ENCODE measurements around the gene CBX8. TPM values are rescaled to one million over a fixed set of nuclear protein-coding genes. Genes with fewer than 3 reads are reported as not detected.
A peak's percentile ranks its signal among the peaks of the same experiment; 100 is the strongest.

The CBX8 gene
- total and polyA plus RNA-seq, 2 of the 13 experiments (the other 11 are each of a cell fraction or from before 2014, with no cell fraction given) = 0.34 to 12.6 TPM

- FAIRE-seq (no peak), DNase-seq (ENCODE audit: low spot score) (no peak), ATAC-seq (no peak)
- H2AFZ ChIP-seq (ENCODE audit: low read length) = no peak overlapping the region
- ChIA-PET POLR2A (interaction anchor here (1.1 to 5.4 kb wide), 2 partner anchors 15 to 246 kb away, joined by 3 to 46 read pairs; no protein-coding TSS in a partner anchor), CTCF (ENCODE audit: low intra/inter-chr PET ratio, low total read pairs) (interaction anchor here (1.3 to 2.1 kb wide), 2 partner anchors 224 to 245 kb away, joined by 4 to 5 read pairs; no protein-coding TSS in a partner anchor)
- BruUV-seq (replicated peaks) = no TSS peak
- intact Hi-C loops (cut with micrococcal nuclease; ENCODE audit: unreplicated experiment) (loop anchor here (10.0 kb wide), 1 partner anchor 88 kb away; the partner anchor contains the start of gene CBX4), in situ Hi-C loops (cut with HindIII; ENCODE audit: extremely low pct_ligation_motif_present, low pct_unique_long_range_greater_than_20kb) (no loop called here)
- H3K79me2 ChIP-seq (ENCODE audit: insufficient read depth, low read length) = no peaks in the 10 kb centered on the region
- no peak overlapping the region for H3K9ac ChIP-seq (ENCODE audit: insufficient read depth, low read depth, low read length)
- WGBS (ENCODE audit: low lambda C conversion rate) = 57% methylated on average over 16 of the region's 22 CpGs
- H3K4me1 ChIP-seq (ENCODE audit: insufficient read depth, low read length) = peaks cover 88% of the 10 kb centered on the region
- no peak overlapping the region for H3K27ac ChIP-seq (ENCODE audit: extremely low read length, insufficient read depth, low read length)
- H3K27me3 ChIP-seq (ENCODE audit: control insufficient read depth in 1 of 2, insufficient read depth in 2 of 2, low read length in 2 of 2) = peaks cover 9 to 38% of the 10 kb centered on the region in 2 experiments; a peak in 3 of 5 replicates
- no peaks in the 10 kb centered on the region for H4K20me1 ChIP-seq (ENCODE audit: insufficient read depth, low read length)
- no peak overlapping the region; a peak in 1 of 6 replicates for H3K4me3 ChIP-seq (replicated peaks in 1 of 3; ENCODE audit: insufficient read depth in 1 of 3, low read depth in 2 of 3, low read length in 3 of 3)
- H3K36me3 ChIP-seq (replicated peaks in 1 of 2; ENCODE audit: control insufficient read depth in 1 of 2, insufficient read depth in 2 of 2, low read length in 2 of 2) = no peaks in the 10 kb centered on the region
- H3K4me2 ChIP-seq (ENCODE audit: low read depth, low read length) = peak overlapping the region; percentile 27; the same call in 1 of the 2 replicates
- H3K9me3 ChIP-seq (ENCODE audit: low read length) = no peaks in the 10 kb centered on the region
- TF ChIP-seq ZNF34 (CRISPR knock-in tag; IDR thresholded peaks at IDR 0.05; ENCODE audit: borderline replicate concordance) (no peak), HMGXB3 (CRISPR knock-in tag; IDR thresholded peaks at IDR 0.05; ENCODE audit: borderline replicate concordance) (no peak), ZNF800 (CRISPR knock-in tag; IDR thresholded peaks at IDR 0.05) (no peak), ZNF704 (CRISPR knock-in tag; IDR thresholded peaks at IDR 0.05; ENCODE audit: borderline replicate concordance) (no peak), CBX2 (IDR thresholded peaks at IDR 0.05; ENCODE audit: low read depth, low read length) (no peak), CBX2 (CRISPR knock-in tag; IDR thresholded peaks at IDR 0.05; ENCODE audit: low read depth) (no peak), ZNF839 (CRISPR knock-in tag; IDR thresholded peaks at IDR 0.05; ENCODE audit: borderline replicate concordance) (no peak), ZNF18 (CRISPR knock-in tag; IDR thresholded peaks at IDR 0.05; ENCODE audit: insufficient replicate concordance) (no peak)
Measured at GRCh38 chr17:79746889-79747507, 49.9 kb downstream of the CBX8 start.

Data from HepG2 (cell line).